Iris pigment epithelial cell (primary cell): ENCODE results near the gene NUDT3.
"Not testable (repeated sequence)": the region's sequence is repeated elsewhere in the genome, so short reads cannot be mapped to it uniquely, and the experiment has no call there.

Source experiments
- DNase-seq: peaks from one replicate; pipeline ENCODE4 v3.0.0-alpha.2; 2011; ENCODE audit warnings: low read depth

Gene NUDT3

DNA sequence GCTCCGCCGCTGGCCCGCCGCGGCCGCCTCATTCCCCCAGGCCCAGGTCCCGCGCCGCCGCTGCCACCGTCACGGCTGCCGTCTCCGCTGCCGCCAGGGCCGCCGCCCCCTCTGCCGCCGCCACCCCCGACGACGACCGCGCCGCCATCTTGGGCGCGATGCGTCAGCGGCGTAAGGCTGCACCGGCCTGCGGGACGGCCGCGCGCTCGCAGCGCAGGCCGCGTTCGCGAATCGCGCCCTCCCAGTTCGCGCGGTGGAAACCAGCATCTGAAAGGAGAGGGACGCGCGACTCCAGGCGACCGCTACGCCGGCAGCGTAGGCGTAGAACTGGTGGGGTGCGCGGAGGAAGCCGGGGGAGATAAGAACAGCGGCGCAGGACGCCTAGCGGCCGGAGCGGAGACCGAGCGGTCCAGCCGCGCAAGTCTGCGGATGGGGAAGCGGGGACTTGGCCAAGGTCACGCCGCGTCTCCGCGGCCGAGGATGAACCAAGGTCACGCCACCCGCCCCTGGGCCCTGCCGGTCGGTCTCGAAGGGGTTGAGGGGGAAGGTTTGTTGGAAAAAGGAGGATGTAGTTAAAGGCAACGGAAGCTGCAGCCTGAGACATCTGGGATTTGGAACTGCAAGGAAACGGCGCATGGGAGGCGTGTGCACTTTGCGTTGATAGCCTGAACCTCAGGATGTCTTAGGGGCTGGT, at the start of gene NUDT3:
Gene NUDT3, minus strand, starts transcription at position 173 of the 694 bp plus-strand sequence. CDS start 307 bp downstream, outside the sequence.
- peak; percentile 93 for DNase-seq

DNA sequence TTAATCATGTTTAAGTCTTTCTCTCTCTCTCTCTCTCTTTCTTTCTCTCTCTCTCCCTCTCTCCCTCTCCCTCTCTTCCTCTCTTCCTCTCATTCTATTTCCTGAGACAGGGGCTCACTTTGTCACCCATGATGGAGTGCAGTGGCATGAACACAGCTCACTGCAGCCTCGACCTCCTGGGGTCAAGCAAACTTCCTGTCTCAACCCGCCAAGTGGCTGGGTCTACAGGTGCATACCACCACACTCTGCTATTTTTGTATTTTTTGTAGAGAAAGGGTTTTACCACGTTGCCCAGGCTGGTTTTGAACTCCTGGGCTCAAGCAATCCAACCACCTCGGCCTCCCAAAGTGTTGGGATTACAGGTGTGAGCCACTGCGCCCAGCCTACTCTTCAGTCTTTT, 49.1 kb upstream of the NUDT3 start:
- DNase-seq: no peak

DNA sequence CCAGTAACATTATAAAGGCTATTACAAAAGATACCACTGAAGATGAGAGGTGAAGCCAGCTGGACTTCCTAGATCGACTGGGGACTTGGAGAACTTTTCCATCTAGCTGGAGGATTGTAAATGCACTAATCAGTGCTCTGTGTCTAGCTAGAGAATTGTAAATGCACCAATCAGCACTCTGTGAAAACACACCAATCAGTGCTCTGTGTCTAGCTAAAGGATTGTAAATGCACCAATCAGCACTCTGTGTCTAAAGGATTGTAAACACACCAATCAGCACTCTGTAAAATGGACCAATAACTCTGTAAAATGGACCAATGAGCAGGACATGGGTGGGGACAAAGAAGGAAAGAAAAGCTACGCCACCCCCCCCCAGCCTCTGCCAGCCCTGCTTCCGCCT, 47.0 kb upstream of the NUDT3 start:
- DNase-seq: no peak

DNA sequence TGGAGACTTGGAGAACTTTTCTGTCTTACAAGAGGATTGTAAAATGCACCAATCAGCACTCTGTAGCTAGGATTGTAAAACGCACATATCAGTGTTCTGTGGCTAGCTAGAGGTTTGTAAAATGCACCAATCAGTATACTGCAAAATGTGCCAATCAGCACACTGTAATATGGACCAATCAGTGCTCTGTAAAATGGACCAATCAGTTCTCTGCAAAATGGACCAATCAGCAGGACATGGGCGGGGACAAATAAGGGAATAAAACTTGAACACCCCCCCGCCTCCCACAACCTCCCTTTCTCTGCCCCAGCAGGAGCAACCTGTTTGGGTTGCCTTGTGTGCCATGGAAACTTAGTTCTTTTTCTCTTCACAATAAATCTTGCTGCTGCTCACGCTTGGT, 46.2 kb upstream of the NUDT3 start:
- DNase-seq: no peak

DNA sequence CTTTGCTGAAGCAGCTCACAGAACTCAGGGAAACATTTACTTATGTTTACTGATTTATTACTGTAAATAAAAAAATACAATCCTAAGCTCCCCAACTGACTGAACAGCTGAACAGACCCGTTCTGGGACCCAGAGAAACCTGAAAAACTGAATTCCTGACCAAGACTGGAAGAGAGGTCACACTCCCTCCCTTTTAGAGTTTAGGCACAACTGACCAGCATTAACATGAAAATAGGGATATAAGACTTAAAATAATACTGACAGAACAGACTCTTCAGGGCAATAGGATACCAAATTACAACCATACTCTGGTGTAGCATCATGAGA, 45.1 kb upstream of the NUDT3 start:
- no peak for DNase-seq

DNA sequence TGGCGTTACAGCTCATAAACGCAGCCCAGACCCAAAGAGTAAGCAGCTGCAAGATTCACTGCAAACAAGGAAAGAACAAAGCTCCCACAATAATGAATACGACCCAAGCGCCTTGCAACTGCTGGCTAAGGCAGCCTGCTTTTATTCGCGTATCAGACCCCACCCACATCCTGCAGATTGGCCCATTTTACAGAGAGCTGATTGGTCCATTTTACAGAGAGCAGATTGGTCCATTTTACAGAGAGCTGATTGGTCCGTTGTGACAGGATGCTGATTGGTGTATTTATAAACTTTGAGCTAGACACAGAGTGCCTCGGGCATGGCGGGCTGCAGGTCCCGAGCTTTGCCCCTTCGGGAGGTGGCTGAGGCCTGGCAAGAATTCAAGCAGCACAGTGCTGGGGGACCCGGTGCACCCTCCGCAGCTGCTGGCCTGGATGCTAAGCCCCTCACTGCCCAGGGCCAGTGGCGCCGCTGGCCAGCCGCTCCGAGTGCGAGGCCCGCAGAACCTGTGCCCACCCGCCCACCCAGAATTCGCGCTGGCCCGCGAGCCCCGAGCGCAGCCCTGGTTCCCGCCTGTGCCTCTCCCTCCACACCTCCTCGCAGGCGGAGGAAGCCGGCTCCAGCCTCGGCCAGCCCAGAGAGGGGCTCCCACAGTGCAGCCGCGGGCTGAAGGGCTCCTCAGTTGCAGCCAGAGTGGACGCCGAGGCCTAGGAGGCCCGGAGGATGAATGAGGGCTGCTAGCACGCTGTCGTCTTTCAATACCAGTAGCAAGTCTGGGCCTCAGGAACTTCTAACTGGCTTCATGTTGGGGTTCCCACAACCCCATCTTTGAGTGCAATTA, 44.6 kb upstream of the NUDT3 start:
- no peak for DNase-seq

DNA sequence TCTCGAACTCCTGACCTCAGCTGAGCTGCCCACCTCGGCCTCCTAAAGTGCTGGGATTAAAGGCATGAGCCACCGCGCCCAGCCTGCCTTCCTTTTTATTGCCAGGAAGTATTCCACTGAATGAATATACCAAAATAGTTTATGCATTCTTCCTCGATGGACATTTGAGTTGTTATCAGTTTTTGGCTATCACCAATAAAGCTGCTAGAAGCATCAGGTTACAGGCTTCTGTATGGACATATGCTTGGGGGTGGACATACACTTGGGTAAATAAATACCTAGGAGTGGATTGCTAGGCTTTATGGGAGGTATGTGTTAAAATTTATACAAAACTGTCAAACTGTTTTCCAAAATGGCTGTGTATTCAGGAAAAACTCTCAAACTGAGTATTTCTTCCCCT, 43.4 kb upstream of the NUDT3 start:
- DNase-seq: no peak

DNA sequence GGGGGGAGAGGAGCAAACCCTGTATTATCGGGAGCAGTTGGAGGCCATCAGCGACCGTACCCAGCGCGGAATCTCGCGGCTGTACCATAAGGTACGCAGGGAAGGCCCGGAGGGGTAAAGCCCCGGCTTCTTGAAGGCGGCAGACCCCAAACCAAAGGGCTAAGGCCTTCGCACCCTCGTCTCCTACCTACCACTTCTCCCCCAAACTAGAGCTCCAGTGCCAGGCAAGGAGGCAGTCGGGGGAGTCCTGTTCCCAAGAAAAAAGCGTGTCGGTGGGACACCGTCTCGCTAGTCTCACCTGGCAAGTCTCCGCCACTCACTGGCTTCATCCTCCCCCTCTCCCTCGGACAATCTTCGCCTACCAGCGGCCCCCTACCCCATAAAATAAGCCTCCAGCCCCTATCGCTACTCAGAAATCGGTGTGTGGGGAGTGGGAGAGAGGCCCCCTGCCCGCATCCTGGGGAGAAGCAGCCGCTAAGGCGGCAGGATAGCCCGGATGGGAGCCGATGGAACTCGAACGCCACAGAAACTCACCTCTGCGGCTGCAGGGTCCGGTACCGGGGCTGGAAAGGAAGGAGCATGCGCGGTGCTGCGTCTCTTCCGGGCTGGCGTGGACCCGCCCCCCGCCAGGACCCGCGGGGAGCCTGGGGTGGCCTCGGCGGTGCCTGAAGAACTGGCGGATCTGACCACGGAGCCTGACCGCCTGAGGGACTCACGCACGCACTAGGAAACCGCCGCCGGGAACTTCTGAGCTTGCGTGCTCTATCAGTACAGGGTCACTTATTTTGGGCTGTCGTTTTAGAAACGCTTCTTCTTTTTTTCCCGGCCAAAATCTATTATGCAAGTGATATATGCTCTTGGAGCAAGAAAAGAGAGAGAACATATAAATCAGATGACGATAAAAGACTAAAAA, 33.3 kb upstream of the NUDT3 start, which contains the start of gene RPS10:
Gene RPS10, minus strand, starts transcription at position 572 of the 913 bp plus-strand sequence. CDS start 848 bp downstream, outside the sequence.
- DNase-seq: peak; percentile 92

DNA sequence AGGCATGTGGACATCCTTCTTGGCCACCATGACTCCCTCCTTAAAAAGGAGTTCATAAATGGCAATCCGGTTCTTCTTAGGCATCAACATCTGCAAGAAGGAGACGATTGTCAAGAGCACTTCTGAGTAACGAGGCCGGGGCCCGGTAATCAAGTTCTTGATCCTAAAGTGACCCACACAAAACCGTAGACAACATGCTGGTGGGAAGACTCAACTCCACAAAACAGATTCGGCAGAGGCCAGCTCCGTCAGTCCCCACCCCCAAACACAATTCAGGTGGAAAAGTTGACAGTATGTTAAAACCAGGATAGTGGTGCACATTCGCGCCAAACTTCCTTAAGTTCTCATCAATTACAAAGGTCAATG, 32.6 kb upstream of the NUDT3 start:
- DNase-seq: no peak

DNA sequence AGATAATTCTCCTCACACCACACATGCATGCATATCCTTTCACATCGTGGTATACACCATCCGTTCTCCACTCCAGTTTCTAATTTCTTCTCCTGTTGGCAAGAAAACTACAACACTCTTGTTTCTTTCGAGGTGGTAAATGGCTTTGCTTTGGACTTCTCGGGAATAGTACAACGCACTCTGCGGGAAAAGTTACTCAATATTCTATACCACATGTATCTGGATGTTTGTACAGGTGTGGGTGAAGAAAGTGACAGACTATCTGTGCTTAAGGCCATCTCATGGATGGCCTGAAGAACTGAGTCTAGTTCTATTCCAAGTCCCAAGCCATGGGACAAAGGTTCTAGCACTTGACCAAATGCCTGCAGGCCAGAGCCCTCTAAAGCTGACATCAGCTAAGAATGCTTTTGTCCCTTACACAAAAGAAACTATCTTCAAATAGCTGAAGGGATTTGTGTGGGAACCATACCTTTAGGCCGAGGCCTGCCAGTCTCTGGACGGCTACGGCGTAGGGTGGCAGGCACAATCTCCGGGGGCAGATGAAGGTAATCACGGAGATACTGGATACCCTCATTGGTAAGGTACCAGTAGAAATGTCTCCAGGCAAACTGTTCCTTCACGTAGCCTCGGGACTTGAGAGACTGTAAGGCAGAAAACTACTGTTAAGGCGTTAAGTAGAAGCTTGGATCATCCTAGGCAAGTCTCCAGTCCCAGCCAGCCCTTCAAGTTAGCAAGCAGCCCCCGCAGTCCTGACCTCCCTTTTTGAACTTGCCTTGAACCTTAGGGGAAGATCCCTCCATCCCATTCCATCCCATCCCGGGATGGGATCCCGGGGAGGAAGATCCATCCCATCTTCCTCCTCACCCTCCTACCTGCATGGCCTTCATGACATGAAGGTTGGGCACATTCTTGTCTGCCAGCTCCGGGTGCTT, 32.0 kb upstream of the NUDT3 start:
- no peak for DNase-seq

DNA sequence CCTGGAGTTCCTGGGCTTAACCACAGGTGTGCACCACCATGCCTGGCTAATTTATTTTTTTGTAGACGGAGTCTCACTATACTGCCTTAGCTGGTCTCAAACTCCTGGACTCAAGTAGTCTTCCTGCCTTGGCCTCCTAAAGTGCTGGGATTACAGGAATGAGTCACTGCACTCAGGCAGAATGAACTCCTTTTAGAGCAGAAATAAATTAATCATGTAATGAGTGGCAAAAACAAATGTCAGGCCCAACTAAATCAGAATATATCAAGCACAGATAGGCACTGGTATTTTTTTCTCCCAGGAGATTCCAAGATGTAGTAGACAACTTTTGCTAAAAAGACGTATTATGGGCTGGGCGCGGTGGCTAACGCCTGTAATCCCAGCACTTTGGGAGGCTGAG, 30.8 kb upstream of the NUDT3 start:
- peak; percentile 58 for DNase-seq

DNA sequence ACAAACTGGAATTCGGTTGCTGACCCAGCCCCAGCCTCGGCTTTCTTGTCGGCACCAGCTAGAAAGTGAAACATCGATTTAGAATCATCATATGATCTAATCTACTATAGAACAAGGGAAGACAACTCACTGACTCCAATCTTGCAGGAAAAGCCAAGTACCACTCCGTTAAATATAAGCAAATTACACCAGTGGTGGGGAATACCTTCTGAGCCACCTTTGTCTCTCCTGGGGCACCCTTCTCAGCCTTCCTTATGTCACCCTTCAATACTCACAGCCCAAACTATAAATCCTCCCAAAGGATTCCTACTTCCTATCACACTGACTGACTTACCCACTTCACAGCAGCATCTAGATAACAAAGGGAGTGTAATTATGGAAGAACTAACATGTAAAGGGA, 25.9 kb upstream of the NUDT3 start:
- DNase-seq: no peak

DNA sequence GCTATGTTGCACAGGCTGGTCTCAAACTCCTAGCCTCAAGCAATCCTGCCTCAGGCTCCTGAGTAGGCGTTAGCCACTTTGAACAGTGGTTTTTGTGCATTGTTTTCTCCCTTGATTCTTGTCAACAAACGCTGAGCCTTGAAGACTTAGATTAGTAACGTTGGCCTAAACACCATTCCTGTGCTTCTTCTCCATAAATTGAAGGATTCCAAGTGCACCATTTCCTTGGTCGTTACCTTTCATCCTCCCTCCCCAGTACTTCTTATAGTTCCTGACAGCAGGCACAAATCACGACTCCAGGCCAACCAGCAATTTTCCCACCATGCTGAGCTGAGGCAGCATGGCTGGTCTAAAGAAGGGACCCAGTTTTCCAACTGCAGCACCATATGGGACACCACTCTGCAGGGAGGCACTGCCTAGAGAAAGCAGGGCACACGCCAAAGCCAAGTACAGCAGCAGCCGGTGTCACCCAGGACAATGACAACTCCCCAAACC, 24.5 kb upstream of the NUDT3 start:
- no peak for DNase-seq

DNA sequence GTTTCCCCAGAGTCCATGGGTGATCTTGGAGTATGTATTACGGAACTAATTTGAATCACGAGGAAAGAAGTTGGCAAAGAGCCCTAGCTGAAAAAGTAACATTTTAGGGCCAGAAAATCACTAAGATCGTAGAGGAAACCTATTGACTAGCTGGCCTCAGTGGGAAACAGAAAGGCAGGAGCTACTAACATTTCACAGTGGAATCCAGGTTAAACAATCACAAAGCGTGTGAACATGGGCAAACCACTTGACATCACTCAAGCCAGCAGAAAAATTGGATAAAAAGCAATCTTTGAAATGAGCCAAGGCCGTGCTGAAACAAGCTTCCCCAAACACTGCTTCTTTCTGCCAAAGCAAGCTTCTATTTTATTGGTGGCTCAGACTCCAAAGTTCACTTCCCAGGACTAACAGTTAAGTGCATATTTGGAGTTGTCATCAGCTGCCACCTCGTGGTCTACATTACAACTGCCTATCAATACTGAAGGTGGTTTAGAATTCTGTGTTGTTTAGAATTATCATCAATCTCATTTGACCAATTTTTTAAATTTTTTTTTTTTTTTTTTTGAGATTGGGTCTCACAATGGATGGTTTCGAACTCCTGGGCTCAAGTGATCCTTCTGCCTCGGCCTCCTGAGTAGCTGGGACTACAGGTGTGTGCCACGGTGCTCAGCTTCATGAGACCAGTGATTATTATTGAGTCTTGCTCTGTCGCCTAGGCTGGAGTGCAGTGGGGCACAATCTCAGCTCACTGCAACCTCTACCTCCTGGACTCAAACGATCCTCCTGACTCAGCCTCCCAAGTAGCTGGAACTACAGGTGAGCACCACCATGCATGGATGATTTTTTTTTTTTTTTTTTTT, 22.8 kb upstream of the NUDT3 start:
- DNase-seq: peak; percentile 61

DNA sequence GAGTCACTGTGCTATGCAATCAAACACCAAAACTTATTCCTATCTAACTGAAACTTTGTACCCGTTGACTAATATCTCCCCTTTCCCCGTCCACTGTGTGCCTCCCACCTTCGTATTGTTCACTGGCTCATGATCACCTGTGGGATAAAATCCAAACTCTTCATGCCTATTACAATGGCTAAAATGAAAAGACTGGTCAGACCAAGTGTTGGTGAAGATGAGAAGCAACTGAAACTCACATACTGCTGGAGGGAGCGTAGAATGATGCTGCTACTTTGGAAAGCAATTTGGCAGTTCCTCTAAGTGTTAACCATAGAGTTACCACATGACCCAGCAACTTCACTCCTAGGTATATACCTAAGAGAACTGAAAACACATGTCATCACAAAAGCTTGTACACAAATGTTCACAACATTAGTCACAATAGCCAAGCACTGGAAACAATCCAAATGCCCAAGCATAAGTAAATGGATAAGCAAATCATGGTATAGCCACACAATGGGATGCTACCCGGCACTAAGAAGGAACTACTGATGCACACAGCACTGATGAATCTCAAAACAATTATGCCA, 20.3 kb upstream of the NUDT3 start:
- DNase-seq: peak; percentile 58

DNA sequence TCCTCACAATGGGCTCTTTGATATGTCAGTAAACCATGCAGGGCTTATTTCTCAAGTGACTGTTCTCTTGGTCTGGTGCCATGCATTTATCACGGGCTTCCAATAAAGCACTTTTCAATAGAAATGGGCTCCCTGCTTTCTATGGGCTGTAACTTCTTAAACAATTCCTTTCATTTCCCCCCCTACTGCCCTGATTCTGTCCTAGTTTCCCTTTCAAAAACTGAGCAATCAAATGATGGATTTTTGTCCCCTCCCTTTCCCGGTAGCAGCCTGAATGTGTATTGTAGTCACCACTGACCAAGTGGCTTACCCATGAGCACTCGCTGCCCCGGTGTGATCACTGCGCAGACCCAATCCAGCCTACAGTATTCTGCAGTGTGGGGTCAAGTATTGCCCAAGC, 19.5 kb upstream of the NUDT3 start:
- no peak for DNase-seq

DNA sequence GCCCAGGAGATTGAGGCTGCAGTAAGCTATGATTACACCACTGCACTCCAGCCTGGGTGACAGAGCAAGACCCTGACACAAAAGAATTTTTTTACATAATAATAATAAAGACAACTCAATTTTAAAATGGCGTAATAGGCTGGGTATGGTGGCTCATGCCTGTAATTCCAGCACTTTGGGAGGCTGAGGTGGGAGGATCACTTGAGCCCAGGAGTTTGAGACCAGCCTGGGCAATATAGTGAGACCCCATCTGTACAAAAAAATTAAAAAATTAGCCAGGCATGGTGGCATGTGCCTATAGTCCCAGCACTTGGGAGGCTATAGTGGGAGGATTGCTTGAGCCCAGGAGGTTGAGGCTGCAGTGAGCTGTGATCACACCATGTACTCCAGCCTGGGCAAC, 15.4 kb upstream of the NUDT3 start:
- DNase-seq: not testable (repeated sequence)

DNA sequence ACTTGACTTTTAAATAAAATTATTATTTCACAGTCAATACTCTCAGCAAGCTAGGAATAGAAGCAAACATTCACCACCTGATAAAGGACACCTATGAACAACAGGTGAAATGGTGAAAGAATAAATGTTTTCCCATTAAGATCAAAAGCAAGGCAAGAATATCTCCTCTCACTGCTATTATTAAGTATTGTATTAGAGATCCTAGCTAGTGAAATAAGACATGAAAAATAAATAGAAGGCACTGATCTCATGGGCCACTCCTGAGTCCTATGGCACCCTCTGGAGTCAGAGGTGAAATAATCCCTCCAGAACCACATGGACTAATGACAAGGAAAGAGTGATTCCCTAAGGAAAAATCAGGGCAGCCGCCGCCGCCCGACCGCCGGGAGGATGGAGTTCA, 4.0 kb upstream of the NUDT3 start:
- DNase-seq: no peak

DNA sequence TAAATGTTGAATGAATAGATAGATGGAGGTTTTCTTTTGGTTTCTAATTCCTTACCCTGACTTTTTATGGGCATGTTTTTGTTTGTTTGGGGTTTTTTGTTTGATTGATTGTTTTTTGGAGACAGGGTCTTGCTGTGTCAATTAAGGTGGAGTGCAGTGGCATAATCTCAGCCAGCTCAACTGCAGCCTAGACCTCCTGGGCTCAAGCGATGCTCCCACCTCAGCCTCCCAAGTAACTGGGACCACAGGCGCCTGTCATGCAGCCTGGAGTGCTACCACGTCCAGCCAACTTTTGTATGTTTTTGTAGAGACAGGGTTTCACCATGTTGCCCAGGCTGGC, 1.5 kb upstream of the NUDT3 start:
- no peak for DNase-seq
